HG02571 (cell line): ENCODE data around the gene CCDC12.

Experiments
- ATAC-seq: cut with Tn5 transposase; IDR thresholded peaks from one replicate; pipeline ENCODE4 v1.9.1; 2021; ENCODE audit warnings: mild to moderate bottlenecking, moderate library complexity; ENCODE audit not compliant: unreplicated experiment

The CCDC12 gene

DNA sequence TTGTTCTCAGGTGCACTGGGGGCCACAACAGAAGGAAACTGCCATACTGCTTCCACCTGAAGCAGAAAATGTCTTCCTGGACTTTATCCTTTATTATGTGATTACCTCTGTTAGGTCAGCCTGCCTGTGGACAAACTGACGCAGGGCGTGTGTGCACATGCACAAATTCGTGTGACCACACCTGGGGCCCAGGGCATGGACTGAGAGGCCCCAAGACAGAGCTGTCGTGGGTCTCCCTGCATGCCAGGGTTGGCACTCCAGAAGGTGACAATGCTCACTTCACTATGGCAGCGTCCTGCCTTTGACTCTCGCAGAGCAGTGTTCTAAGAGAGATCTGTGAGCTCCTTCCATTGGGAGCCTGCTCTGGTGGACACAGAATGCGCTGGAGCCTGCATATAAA lies 34.5 kb downstream of the CCDC12 start:
- no peak for ATAC-seq

- no peak for ATAC-seq
Measured at GRCh38 chr3:46939578-46940445, 36.7 kb downstream of the CCDC12 start.

- ATAC-seq = no peak
Measured at GRCh38 chr3:46938118-46938517, 38.4 kb downstream of the CCDC12 start.

GRCh38 chr3:46936733-46937250 lies 39.8 kb downstream of the CCDC12 start:
- no peak for ATAC-seq

- no peak for ATAC-seq
Measured at GRCh38 chr3:46935989-46936558, 40.5 kb downstream of the CCDC12 start.

GRCh38 chr3:46935168-46935858 lies 41.2 kb downstream of the CCDC12 start:
- no peak for ATAC-seq

DNA sequence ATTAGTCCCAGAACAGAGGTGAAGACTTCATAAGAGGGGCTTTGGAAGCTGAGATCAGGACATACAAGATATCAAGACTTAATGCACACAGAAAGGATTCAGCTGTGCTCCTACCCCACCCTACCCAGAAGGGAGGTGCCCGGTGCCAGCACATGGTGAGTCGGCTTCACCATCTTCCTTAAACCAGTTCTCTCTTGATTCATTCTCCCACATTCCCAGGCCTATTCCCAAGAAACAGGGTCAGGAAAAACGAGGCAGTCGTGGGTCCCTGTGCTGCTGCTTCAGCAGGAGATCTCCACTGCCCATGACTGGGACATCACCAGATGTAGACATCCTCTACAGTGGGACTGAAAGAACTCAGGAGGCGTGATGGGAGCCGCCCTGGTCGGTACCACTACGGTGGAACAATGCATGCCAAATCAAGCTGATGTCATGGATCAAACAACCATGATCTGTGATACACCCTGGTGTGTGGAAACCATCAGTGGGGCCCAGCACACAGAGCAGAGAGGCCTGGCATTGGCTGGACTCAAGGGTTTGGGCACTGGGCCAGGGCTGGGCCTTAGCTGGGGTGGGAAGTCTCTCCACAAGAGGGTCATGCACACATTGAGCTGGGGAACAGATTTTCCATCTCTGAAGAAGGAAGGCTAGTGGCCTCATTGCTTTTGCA lies 41.9 kb downstream of the CCDC12 start:
- no peak for ATAC-seq

DNA sequence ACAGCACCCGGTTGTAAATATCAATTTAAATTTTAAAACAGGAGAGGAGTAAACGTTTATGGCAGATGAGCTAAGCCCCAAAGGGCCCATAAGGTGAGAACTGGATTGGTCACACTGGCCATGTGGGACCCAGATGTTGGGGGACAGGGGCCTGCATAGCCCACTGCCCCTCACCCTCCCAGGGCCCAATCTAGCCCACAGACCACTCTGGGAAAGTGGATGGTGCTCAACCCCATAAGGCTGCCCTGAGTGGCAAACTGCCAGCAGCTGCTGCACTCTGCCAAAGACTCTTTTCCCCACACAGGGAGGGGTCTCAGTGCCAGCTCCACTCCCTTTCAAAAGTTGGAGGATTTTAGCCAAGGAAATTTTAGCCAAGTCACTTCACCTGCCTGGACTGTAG lies 42.5 kb downstream of the CCDC12 start:
- no peak for ATAC-seq

GRCh38 chr3:46933261-46933660 lies 43.3 kb downstream of the CCDC12 start:
- ATAC-seq = no peak

DNA sequence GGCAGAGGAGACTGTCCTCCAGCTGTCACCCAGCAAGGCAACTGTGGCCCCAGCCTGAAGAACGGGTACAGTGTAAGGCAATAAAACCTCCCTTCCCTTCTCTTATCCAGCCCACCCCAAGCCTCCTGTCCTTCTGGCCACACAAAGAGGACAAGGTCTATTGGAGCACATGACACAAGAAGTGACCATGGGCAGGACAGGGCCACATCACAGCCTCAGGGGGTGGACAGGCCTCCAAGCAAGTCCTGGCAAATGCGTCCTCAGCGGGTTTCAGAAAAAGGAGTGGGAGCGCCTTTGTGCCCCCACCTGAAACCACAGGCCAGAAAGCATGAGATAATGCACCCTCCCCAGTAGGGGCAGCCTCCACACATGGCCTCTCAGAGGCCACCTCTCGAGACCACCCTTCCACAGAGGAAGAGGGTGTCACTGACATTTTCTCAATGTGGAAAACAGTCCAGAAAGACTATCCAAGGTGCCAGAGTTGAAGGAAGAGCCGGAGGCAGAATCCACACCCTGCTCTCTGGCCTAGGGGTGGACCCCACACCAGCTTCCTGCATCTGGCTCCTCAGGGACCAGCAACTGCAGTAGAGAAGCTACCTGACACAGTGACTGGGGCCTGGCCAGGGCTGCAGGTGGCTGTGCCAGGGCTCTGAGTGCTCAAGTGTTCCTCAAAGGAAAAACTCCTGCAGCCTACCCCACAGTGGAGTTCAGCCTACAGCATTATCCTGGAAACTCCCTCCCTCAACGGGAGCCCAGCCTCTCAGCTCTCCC lies 43.9 kb downstream of the CCDC12 start:
- ATAC-seq = no peak

DNA sequence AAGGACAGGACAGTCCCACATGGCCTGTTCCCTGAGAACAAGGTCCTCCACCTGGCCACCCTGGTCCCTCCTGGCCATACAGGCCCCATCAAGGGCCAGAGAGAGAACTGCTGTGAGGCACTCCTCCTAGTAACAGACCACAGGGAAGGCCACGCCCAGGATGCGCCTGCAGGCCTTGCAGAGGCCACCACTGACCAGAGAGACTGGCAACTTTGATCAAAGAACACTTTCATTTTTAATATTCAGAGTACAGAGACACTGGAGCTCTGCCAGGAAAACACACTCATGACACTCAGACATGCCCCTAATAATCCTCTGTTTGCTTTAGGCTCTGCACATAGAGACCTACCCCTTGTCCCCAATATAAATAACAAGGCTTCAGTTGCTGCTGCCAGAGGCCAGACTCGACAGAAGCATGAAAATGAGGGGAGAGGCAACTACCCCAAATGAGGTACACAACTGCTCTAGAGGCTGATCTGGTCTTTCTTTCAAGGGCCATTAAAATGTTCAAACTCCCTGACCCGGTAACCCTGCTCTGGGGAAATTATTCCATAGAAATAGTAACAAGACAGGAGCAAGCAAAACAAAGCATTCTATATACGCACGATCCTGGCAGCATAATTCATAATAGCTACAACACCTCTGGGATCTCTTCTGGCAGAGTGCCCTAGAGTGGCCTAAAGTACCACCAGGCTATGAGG lies 44.8 kb downstream of the CCDC12 start:
- no peak for ATAC-seq

DNA sequence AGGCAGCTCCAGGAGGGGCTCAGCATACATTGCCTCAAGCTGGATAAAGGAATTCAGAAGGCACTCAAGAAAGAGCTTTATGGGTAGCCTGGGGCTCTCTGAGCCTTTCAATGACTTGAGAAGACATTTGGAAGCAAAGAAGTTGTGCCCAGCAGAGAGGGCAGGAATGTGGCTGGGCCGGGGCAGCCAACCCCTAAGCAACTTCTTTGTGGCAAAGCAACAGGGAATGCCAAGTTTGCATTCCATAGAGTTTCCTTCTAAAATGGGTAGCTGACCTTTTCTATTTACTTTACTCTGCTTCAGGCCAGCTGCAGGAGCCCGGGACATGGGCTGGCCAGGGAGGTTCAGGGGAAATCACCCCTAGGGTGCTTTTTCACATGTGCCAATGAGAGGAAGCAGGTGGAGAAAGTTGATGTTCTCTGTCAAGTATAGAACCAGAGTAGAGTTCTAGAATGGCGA lies 45.6 kb downstream of the CCDC12 start:
- ATAC-seq = no peak

DNA sequence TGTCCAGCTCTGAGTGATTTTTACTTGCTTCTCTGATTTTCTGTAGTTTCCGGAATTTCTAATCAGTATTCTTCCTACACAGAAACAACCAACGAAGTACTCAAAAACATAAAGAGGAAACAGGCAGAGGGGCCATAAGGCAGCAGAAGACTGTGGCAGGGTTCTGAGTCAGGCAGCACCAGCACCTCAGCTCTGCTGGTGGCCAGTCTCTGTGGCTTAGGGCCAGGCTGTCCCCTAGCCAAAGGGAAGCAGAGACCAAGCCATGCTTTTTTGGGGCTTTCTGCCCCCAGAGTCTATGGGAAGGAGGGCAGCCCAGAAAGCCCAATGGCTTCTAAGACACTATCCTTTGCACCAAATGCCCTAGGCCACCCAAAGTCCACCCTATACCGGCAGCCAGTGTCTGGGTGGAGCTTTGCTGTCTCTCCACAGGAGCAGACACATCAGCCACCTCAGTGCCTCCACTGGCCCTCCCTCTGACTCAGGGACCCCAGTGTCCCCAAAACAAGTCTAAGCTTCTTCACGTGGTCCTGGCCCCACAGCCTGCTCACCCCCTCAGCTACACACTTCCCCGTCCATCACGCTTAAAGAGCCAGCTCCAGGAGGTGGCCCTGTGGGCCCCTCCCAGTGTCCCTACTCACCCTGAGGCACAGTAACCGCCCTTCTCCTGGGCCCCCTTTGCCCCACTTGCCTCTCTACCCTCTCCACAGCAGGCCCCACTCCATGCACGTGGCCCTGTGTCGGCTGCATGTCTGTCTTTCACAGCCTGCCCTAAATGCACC lies 46.2 kb downstream of the CCDC12 start:
- no peak for ATAC-seq

GRCh38 chr3:46929324-46929723 lies 47.2 kb downstream of the CCDC12 start:
- no peak for ATAC-seq

GRCh38 chr3:46928282-46928681 lies 48.3 kb downstream of the CCDC12 start:
- ATAC-seq = no peak

DNA sequence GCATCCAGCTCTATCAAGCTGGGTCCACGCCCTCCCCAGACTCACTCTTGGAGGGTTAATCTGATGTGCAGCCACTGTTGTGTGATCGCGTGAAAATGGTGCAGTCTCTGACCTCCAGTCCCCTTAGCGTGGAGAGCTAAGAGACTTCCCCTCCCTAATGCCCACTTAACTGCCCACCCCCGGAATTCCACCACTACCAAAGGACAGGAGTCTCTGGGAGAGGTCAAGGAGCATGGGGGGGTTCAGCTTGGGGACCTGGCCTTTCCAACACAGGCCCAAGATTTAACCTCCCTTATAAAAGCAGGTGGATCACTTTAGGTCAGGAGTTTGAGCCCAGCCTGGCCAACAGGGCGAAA lies 48.8 kb downstream of the CCDC12 start:
- no peak for ATAC-seq

DNA sequence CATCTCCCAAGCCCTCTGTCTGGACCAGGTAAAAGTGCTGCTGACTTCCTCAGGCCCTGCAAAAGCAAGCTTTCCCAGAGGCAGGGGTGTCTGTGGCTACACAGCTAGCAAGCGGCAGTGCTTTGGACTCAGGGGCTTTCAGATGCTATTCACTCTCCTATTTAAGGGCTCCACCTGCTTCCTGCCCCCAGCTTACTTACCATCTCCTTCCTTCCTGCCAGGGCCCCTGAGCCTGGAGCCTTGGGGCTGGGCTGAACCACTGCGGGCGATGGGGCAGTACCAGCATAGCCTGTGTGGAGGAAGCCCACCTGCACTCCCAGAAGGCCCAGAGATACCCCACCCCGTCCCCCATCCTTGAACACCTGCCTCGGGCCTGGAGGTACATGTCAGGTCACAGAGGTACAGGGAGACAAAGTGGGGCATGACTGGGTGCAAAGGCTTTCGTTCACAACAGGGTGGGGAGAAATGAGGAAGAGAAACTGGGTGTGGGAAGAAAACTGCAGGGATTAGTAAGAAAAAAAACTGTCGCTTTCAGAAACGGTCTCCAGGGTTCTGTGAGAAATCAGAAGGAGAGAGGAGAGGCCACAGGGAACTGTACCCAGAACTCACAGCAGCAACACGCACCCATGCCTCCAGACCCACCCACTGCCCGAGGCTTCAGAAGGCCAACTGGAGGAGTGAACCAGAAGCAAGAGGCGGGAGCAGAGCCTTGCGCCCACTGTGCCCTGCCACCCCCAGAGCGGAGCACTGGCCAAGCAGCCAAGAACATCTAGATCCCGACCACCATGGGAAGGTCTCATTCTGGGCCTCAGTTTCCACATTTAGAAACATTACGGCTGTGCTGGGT lies 49.5 kb downstream of the CCDC12 start:
- ATAC-seq = peak; percentile 41

- ATAC-seq = no peak
Measured at GRCh38 chr3:46926447-46926846, 50.1 kb downstream of the CCDC12 start.
